GM21529 (cell line): Measurements from ENCODE around the gene SLC39A2.
A peak's percentile ranks its signal among the peaks of the same experiment; 100 is the strongest.
"Not testable (repeated sequence)": the region's sequence is repeated elsewhere in the genome, so short reads cannot be mapped to it uniquely, and the experiment has no call there.

Experiments
- ATAC-seq: cut with Tn5 transposase; IDR thresholded peaks from one replicate; pipeline ENCODE4 v1.9.1; 2021; ENCODE audit not compliant: unreplicated experiment

The SLC39A2 gene

GRCh38 chr14:20998674-20999366, at the start of gene SLC39A2:
TSS of gene SLC39A2 (plus strand) at chr14:20999293. CDS start at chr14:20999447, 154 bp downstream.
- no peak for ATAC-seq

- ATAC-seq, result not testable (repeated sequence)
Observed at GRCh38 chr14:20954736-20955537, 44.2 kb upstream of the SLC39A2 start, which contains the start of gene RNASE2. TSS of gene RNASE2 (plus strand) at chr14:20955487. CDS start at chr14:20955772, 285 bp downstream.

GRCh38 chr14:20955538-20955873, 43.6 kb upstream of the SLC39A2 start:
- not testable (repeated sequence) for ATAC-seq

GRCh38 chr14:20956376-20956976, 42.6 kb upstream of the SLC39A2 start:
- no peak for ATAC-seq

GRCh38 chr14:20958946-20959345, 40.1 kb upstream of the SLC39A2 start:
- ATAC-seq, result not testable (repeated sequence)

- ATAC-seq, result no peak
Observed at GRCh38 chr14:20969336-20969735, 29.8 kb upstream of the SLC39A2 start.

GRCh38 chr14:20970647-20970982, 28.5 kb upstream of the SLC39A2 start:
- peak; percentile 15 for ATAC-seq

- ATAC-seq, result peak; percentile 94
Observed at GRCh38 chr14:20970983-20971704, 27.9 kb upstream of the SLC39A2 start.

- no peak for ATAC-seq
Observed at GRCh38 chr14:20971705-20972021, 27.4 kb upstream of the SLC39A2 start.

- ATAC-seq, result no peak
Observed at GRCh38 chr14:20973501-20973900, 25.6 kb upstream of the SLC39A2 start.

- no peak for ATAC-seq
Observed at GRCh38 chr14:20976291-20976690, 22.8 kb upstream of the SLC39A2 start.

GRCh38 chr14:20978687-20979086, 20.4 kb upstream of the SLC39A2 start:
- ATAC-seq, result no peak

GRCh38 chr14:20980906-20981305, 18.2 kb upstream of the SLC39A2 start:
- ATAC-seq, result no peak

- ATAC-seq, result no peak
Observed at GRCh38 chr14:20982646-20983369, 16.3 kb upstream of the SLC39A2 start.

- not testable (repeated sequence) for ATAC-seq
Observed at GRCh38 chr14:20985650-20986049, 13.4 kb upstream of the SLC39A2 start.

- ATAC-seq, result no peak
Observed at GRCh38 chr14:20986811-20987210, 12.3 kb upstream of the SLC39A2 start.

GRCh38 chr14:20988717-20989470, 10.2 kb upstream of the SLC39A2 start:
- ATAC-seq, result no peak

- no peak for ATAC-seq
Observed at GRCh38 chr14:20989471-20989786, 9.7 kb upstream of the SLC39A2 start.

- peak; percentile 93 for ATAC-seq
Observed at GRCh38 chr14:20989787-20990600, 9.1 kb upstream of the SLC39A2 start, which contains the start of gene METTL17. TSS of gene METTL17 (plus strand) at chr14:20989980. CDS start at chr14:20990003, 23 bp downstream.
